ENCODE results near the gene C16orf78.

Gene C16orf78

GRCh38 chr16:49343291-49343690, 30.3 kb upstream of the C16orf78 start:
- Mint-ChIP-seq H3K9me3 (no peaks in the 10 kb centered on the region), H3K27me3 (ENCODE audit: low read depth) (no peaks in the 10 kb centered on the region), H3K4me3 (no peak overlapping the region), H3K27ac (no peak overlapping the region), H3K4me1 (ENCODE audit: low read depth) (no peaks in the 10 kb centered on the region), H3K36me3 (ENCODE audit: low read depth) (no peaks in the 10 kb centered on the region)

- H3K27ac Mint-ChIP-seq = no peak overlapping the region
- H3K4me1 Mint-ChIP-seq (ENCODE audit: low read depth) = no peaks in the 10 kb centered on the region
- H3K9me3 Mint-ChIP-seq = no peaks in the 10 kb centered on the region
- H3K27me3 Mint-ChIP-seq (ENCODE audit: low read depth) = no peaks in the 10 kb centered on the region
- no peaks in the 10 kb centered on the region for H3K36me3 Mint-ChIP-seq (ENCODE audit: low read depth)
- H3K4me3 Mint-ChIP-seq = no peak overlapping the region
These were observed 29.2 kb upstream of the C16orf78 start for GRCh38 chr16:49344401-49344800.

GRCh38 chr16:49345829-49346228, 27.8 kb upstream of the C16orf78 start:
- no peaks in the 10 kb centered on the region for H3K36me3 Mint-ChIP-seq (ENCODE audit: low read depth)
- peaks cover 3% of the 10 kb centered on the region for H3K27me3 Mint-ChIP-seq (ENCODE audit: low read depth)
- no peak overlapping the region for H3K4me3 Mint-ChIP-seq
- H3K4me1 Mint-ChIP-seq (ENCODE audit: low read depth) = no peaks in the 10 kb centered on the region
- H3K27ac Mint-ChIP-seq = no peak overlapping the region
- H3K9me3 Mint-ChIP-seq = no peaks in the 10 kb centered on the region

- H3K4me1 Mint-ChIP-seq (ENCODE audit: low read depth) = no peaks in the 10 kb centered on the region
These were observed 27.1 kb upstream of the C16orf78 start for GRCh38 chr16:49346459-49346858.

GRCh38 chr16:49347476-49347875, 26.1 kb upstream of the C16orf78 start:
- Mint-ChIP-seq H3K36me3 (ENCODE audit: low read depth) (no peaks in the 10 kb centered on the region), H3K4me3 (no peak overlapping the region), H3K9me3 (no peaks in the 10 kb centered on the region), H3K27ac (no peak overlapping the region), H3K27me3 (ENCODE audit: low read depth) (peaks cover 5% of the 10 kb centered on the region), H3K4me1 (ENCODE audit: low read depth) (no peaks in the 10 kb centered on the region)

More at GRCh38 chr16:49346459-49346858, 27.1 kb upstream of the C16orf78 start:
- H3K27ac Mint-ChIP-seq = no peak overlapping the region
- peaks cover 5% of the 10 kb centered on the region for H3K27me3 Mint-ChIP-seq (ENCODE audit: low read depth)
- no peaks in the 10 kb centered on the region for H3K9me3 Mint-ChIP-seq
- H3K4me3 Mint-ChIP-seq = no peak overlapping the region
- H3K36me3 Mint-ChIP-seq (ENCODE audit: low read depth) = no peaks in the 10 kb centered on the region

- Mint-ChIP-seq H3K27ac (no peak overlapping the region), H3K36me3 (ENCODE audit: low read depth) (no peaks in the 10 kb centered on the region), H3K4me1 (ENCODE audit: low read depth) (no peaks in the 10 kb centered on the region), H3K4me3 (no peak overlapping the region), H3K9me3 (no peaks in the 10 kb centered on the region), H3K27me3 (ENCODE audit: low read depth) (peaks cover 5% of the 10 kb centered on the region)
These were observed 25.0 kb upstream of the C16orf78 start for GRCh38 chr16:49348408-49349176.

- H3K27ac Mint-ChIP-seq = no peak overlapping the region
- H3K4me3 Mint-ChIP-seq = no peak overlapping the region
- H3K9me3 Mint-ChIP-seq = no peaks in the 10 kb centered on the region
- no peaks in the 10 kb centered on the region for H3K4me1 Mint-ChIP-seq (ENCODE audit: low read depth)
- no peaks in the 10 kb centered on the region for H3K36me3 Mint-ChIP-seq (ENCODE audit: low read depth)
- H3K27me3 Mint-ChIP-seq (ENCODE audit: low read depth) = peaks cover 5% of the 10 kb centered on the region
These were observed 24.0 kb upstream of the C16orf78 start for GRCh38 chr16:49349446-49350168.

GRCh38 chr16:49350265-49351095, 23.1 kb upstream of the C16orf78 start:
- Mint-ChIP-seq H3K4me3 (no peak overlapping the region), H3K4me1 (ENCODE audit: low read depth) (no peaks in the 10 kb centered on the region), H3K27ac (no peak overlapping the region), H3K27me3 (ENCODE audit: low read depth) (peaks cover 5% of the 10 kb centered on the region), H3K9me3 (no peaks in the 10 kb centered on the region), H3K36me3 (ENCODE audit: low read depth) (no peaks in the 10 kb centered on the region)

GRCh38 chr16:49351096-49351487, 22.5 kb upstream of the C16orf78 start:
- Mint-ChIP-seq H3K4me3 (no peak overlapping the region), H3K27me3 (ENCODE audit: low read depth) (peaks cover 5% of the 10 kb centered on the region), H3K36me3 (ENCODE audit: low read depth) (no peaks in the 10 kb centered on the region), H3K27ac (no peak overlapping the region), H3K4me1 (ENCODE audit: low read depth) (no peaks in the 10 kb centered on the region), H3K9me3 (no peaks in the 10 kb centered on the region)

- Mint-ChIP-seq H3K36me3 (ENCODE audit: low read depth) (no peaks in the 10 kb centered on the region), H3K27ac (no peak overlapping the region), H3K27me3 (ENCODE audit: low read depth) (peaks cover 5% of the 10 kb centered on the region), H3K9me3 (no peaks in the 10 kb centered on the region), H3K4me3 (no peak overlapping the region), H3K4me1 (ENCODE audit: low read depth) (no peaks in the 10 kb centered on the region)
These were observed 20.7 kb upstream of the C16orf78 start for GRCh38 chr16:49352892-49353291.

- Mint-ChIP-seq H3K4me3 (no peak overlapping the region), H3K27me3 (ENCODE audit: low read depth) (peaks cover 5% of the 10 kb centered on the region), H3K9me3 (no peaks in the 10 kb centered on the region), H3K27ac (no peak overlapping the region), H3K4me1 (ENCODE audit: low read depth) (no peaks in the 10 kb centered on the region), H3K36me3 (ENCODE audit: low read depth) (no peaks in the 10 kb centered on the region)
These were observed 19.9 kb upstream of the C16orf78 start for GRCh38 chr16:49353680-49354079.

- Mint-ChIP-seq H3K4me1 (ENCODE audit: low read depth) (no peaks in the 10 kb centered on the region), H3K27me3 (ENCODE audit: low read depth) (peaks cover 5% of the 10 kb centered on the region), H3K27ac (no peak overlapping the region), H3K36me3 (ENCODE audit: low read depth) (no peaks in the 10 kb centered on the region), H3K4me3 (no peak overlapping the region), H3K9me3 (no peaks in the 10 kb centered on the region)
These were observed 19.5 kb upstream of the C16orf78 start for GRCh38 chr16:49354101-49354500.

GRCh38 chr16:49354991-49355390, 18.6 kb upstream of the C16orf78 start:
- no peaks in the 10 kb centered on the region for H3K4me1 Mint-ChIP-seq (ENCODE audit: low read depth)

GRCh38 chr16:49355933-49356665, 17.5 kb upstream of the C16orf78 start:
- no peaks in the 10 kb centered on the region for H3K27me3 Mint-ChIP-seq (ENCODE audit: low read depth)
- H3K4me3 Mint-ChIP-seq = no peak overlapping the region
- H3K36me3 Mint-ChIP-seq (ENCODE audit: low read depth) = no peaks in the 10 kb centered on the region
- no peak overlapping the region for H3K27ac Mint-ChIP-seq
- H3K4me1 Mint-ChIP-seq (ENCODE audit: low read depth) = no peaks in the 10 kb centered on the region
- H3K9me3 Mint-ChIP-seq = no peaks in the 10 kb centered on the region

More at GRCh38 chr16:49354991-49355390, 18.6 kb upstream of the C16orf78 start:
- Mint-ChIP-seq H3K36me3 (ENCODE audit: low read depth) (no peaks in the 10 kb centered on the region), H3K27me3 (ENCODE audit: low read depth) (peaks cover 5% of the 10 kb centered on the region), H3K9me3 (no peaks in the 10 kb centered on the region), H3K27ac (no peak overlapping the region), H3K4me3 (no peak overlapping the region)
